Muscle of arm (tissue), 12 donors: Measurements from ENCODE around the gene PRKN. TPM values are rescaled to one million over a fixed set of nuclear protein-coding genes. Genes with fewer than 3 reads are reported as not detected.
"Not testable (repeated sequence)": the region's sequence is repeated elsewhere in the genome, so short reads cannot be mapped to it uniquely, and the experiment has no call there.

Experiments used
- DNase-seq: peaks from one replicate; pipeline ENCODE4 v3.0.0-alpha.2; 2013
- polyA plus RNA-seq, 12 donors: library from polyadenylated mRNA; unstranded; fragments of 120-200 nt; gene quantifications; one replicate each; pipeline ENCODE4 v1.2.1, GENCODE V29; 2013; ENCODE audit not compliant: insufficient read length in 12 of 12

Gene PRKN
- polyA plus RNA-seq, 12 donors, result 2.6 to 5.4 (median 3.9) TPM; not detected in 2

DNA sequence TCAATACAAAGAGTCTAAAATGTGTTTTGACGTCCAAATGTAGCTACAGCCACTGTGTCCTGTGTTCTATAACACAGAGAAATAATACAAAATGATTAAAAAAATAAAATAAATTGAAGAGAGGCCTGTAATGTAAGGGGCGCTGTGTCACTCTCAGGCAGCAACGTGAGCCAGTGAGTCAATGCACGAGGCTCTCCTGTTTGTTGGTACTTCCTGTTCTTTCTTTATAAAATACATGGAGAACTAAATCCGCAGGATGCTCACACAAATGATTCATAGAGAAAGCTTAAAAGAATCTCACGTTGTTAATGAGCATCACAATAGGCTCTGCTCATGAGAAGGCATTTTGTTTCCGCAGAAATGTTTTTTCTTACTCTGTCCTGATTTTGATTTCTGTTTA is 818.7 kb downstream of the PRKN start:
- no peak for DNase-seq

DNA sequence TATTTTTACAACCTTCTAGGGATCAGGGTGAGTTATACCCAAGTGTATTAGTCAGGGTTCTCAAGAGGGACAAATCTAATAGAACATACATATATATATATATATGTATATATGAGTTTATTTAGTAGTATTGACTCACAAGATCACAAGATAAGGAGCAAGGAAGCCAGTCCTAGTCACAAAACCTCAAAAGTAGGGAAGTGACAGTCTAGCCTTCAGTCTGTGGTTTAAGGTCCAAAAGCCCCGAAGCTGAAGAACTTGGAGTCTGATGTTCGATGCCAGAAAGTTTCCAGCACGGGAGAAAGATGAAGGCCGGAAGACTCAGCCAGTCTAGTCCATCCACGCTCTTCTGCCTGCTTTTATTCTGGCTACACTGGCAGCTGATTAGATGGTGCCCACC is 821.0 kb downstream of the PRKN start:
- no peak for DNase-seq

DNA sequence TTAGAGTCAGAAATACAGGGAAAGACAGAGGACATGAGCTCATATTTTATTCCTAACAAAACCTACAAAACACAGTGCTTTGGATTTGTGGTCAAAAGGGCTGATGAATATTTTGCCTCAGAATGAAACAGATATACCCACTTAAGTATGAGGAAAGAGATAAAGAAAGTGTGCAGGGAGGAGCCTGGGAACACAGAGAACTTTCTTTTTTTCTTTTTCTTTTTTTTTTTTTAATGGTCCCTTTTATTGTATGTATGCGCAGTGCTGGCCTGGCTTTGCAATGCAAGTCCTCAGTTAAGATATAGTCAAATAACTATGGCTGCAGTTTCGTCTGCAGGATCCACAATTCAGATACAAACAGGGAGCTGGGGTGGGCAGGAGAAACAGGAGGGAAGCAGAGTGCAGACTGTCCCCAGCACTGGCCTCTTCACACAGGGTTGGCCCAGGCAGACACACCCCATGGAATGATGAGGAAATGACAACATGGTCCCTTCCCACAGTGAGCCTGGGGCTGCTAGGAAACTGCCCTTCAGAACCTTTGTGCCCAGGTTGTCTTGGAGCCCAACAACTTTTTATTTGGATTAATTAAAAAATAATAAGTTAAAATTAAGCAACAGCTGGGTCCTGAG is 823.9 kb downstream of the PRKN start:
- no peak for DNase-seq

DNA sequence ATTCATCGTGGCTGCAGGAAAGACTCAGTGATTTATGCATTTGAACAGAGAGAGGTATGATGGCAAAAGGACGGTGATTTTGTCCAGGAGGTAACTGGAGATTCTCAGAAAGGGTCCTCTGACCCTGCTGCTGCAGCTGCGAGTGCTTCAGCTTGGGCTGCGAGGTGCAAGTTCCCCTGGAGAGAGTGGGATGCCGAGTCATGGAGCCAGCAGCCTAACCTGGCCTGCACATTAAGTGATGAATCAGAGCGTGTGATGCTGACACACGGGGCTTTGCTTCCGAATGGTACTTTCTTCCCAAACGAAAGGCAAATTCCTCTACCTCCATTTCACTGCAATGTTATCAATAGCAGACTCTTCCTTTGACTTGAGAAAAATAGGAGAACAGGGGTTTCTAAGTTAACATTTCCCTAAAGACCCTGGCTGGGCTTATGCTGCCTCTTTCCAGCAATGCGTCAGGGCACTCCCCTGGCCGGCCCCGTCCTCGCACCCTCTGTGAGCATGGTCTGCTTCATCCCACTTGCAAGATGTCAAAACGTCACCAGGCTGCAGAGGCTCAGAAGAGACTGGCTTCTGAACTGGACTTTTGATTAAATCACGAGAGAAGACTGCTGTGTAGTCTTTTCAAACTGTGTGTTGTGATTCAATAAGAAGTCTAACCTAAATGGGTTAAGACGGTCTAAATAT is 825.7 kb downstream of the PRKN start:
- DNase-seq, result no peak

DNA sequence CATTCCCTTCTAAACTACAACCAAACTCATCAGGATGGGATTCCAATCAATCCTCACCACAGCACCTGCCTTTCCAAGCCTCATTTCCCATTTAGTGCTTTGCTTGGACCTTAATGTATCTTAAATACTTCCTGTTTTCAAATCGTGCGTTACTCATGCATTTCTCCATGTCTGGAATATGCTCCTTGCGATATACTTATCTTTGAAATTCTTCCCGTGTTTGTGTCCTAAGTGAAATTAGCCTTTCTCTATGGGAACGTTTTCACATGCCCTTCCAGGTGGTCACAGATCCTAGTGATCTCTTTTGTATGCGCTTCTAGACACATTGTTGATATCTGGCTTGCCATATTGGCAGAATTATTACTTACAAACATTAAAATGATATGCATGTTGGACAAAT is 833.1 kb downstream of the PRKN start:
- DNase-seq, result no peak

- DNase-seq, result no peak
Observed at GRCh38 chr6:161891542-161891941, 836.0 kb downstream of the PRKN start.

DNA sequence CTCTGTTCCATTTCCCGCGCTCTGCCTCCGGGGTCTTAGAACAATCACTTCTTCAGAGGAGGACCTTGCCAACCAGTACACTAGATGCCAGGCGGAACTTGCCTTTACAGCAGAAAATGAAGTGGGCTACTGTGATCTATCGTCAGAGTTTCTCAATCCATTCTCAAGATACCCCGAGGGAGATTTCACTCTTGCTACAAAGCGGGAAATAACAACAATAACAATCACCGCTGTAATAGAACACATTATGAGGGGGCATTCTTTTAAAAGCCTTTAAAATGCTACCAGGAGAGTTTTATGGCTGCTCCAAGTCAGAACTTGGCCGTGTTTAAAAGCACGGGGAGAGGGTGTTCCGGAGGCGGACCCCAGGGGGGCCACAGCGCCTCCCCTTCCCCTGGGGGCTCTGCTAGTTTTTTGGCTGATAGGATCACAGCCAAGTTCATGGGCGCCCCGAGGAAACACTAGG is 836.7 kb downstream of the PRKN start:
- DNase-seq, result no peak

GRCh38 chr6:161890133-161890831 is 837.3 kb downstream of the PRKN start:
- DNase-seq, result no peak

- DNase-seq, result no peak
Observed at GRCh38 chr6:161889324-161889723, 838.2 kb downstream of the PRKN start.

GRCh38 chr6:161886545-161886944 is 841.0 kb downstream of the PRKN start:
- not testable (repeated sequence) for DNase-seq

- no peak for DNase-seq
Observed at GRCh38 chr6:161884782-161885181, 842.8 kb downstream of the PRKN start.

GRCh38 chr6:161882196-161882765 is 845.3 kb downstream of the PRKN start:
- DNase-seq, result no peak

DNA sequence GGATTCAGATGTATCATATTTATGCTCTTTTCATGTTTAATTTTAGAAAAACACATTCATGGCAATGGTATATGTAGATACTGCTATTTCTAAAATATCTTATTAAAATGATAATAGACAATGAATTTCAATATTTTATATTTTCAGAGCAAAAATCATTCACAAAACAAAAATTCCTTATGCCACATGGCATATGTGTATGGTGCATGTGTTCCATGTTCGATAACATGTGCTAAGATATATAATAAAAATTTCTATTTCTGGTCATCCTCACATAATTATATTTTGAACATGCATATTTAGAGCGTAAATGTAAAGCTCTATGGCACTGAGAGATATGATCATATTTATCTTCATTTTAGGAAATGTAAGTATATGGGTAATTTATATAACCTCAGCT is 847.5 kb downstream of the PRKN start:
- DNase-seq, result no peak

GRCh38 chr6:161876231-161876630 is 851.3 kb downstream of the PRKN start:
- DNase-seq, result no peak

GRCh38 chr6:161870236-161870901 is 857.2 kb downstream of the PRKN start:
- DNase-seq, result no peak

DNA sequence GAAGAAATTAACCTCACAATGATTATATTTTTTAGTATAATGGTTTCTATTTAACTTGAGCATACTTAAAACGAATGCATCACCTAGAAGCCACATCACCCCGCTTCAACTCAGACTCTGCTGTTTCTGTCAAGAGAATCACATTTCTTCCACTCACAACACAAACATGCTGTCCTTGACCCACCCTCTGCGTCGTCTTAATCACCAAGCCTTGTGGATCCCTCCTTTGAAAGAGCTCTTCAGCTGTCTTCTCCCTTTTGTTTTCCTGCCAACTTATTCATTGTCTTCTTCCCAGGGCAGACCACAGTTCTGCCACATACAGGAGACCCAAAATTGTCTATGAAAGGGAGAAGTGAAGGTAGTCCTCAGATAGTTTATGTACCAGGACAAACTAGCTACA is 858.1 kb downstream of the PRKN start:
- DNase-seq, result no peak

DNA sequence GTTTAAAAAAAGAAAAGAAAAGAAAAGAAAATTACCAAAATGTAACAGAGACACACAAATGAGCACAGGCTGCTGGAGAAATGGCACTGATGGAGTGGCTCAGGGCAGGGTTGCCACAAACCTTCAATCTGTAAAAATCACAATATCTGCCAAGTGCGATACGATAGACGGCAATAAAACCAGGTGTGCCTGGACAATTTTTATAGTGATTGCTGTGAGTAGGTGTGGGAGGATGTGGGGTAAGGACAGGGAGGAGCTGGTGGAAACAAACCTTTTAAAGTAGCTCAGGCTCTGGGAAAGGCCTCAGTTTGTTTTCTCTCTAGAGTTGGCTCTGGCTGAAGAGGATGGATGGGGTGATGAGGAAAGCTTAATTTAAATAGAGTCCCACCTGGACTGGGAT is 861.0 kb downstream of the PRKN start:
- DNase-seq, result no peak

- not testable (repeated sequence) for DNase-seq
Observed at GRCh38 chr6:161861061-161861460, 866.5 kb downstream of the PRKN start.

GRCh38 chr6:161853657-161854056 is 873.9 kb downstream of the PRKN start:
- DNase-seq, result no peak

DNA sequence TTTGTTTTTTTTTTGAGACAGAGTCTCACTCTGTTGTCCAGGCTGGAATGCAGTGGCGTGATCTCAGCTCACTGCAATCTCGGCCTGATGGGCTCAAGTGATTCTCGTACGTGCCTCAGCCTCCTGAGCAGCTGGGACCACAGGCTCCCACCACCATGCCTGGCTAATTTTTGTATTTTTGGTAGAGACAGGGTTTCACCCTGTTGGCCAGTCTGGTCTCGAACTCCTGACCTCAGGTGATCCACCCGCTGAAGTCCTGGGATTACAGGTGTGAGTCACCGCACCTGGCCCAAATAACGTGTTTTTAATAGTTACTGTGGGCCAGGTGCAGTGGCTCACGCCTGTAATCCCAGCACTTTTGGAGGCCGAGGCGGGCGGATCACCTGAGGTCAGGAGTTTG is 876.1 kb downstream of the PRKN start:
- not testable (repeated sequence) for DNase-seq

DNA sequence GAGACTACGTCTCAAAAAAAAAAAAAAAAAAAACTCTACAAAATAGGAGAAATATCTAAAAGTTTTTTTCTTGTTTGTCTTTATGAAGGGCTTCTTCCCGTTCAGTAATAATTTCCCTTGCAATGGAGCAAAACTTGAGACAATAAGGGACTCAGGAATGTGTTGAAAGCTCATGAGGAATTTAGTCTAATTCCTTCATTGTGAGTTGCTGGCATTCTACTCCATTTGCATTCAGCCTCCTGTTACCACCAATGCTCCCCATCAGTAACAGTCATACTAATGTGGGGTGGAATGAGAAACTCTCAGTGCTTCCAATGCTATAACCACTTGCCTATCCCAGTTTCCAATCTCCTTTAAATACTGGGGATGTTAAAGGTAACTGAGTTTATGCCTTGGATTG is 877.0 kb downstream of the PRKN start:
- DNase-seq, result no peak

- no peak for DNase-seq
Observed at GRCh38 chr6:161847628-161848027, 879.9 kb downstream of the PRKN start.
